HCT116 (cell line): ENCODE measurements around the gene GRB10. TPM values are rescaled to one million over a fixed set of nuclear protein-coding genes. Genes with fewer than 3 reads are reported as not detected.

Source experiments
- ATAC-seq: fragments of 200-7000 bp; cut with Tn5 transposase; 2 replicates; pipeline ENCODE4 v1.9.1; 2020; ENCODE audit warnings: mild to moderate bottlenecking, moderate library complexity
- BruUV-seq: library from RNA; stranded (reverse); fragments of 400-500 nt; replicated peaks from 2 replicates; lab custom pipeline; 2021; lab: Mats Ljungman, UMichigan
- CTCF ChIA-PET: fragments of 300-600 bp; sonication (Branson Sonifier 250); formaldehyde crosslinking; loops from one replicate; lab custom pipeline; 2021; ENCODE audit warnings: antibody characterized with exemption; lab: Charles Lee
- POLR2A ChIA-PET: fragments of 300-600, 350-600 bp; sonication (Branson Sonifier 250); formaldehyde crosslinking; loops from one replicate; lab custom pipeline; 2021; ENCODE audit warnings: antibody characterized with exemption; lab: Charles Lee
- RAD21 ChIA-PET, 2 experiments: fragments of 300-600 bp; sonication (Branson Sonifier 250); formaldehyde crosslinking; loops; one replicate each; lab custom pipeline; 2023; ENCODE audit warnings: low total read pairs in 2 of 2; ENCODE audit not compliant: uncharacterized antibody in 2 of 2, unreplicated experiment in 2 of 2, low non-redundant PET in 1 of 2; lab: Charles Lee
- DNase-seq: peaks from one replicate; pipeline ENCODE4 v3.0.0-alpha.2; 2010; ENCODE audit warnings: low read depth, low spot score
- H2AFZ ChIP-seq: fragments of 200-600 bp; shearing (Covaris generic), sonication (generic); 2 replicates; pipeline ENCODE4 v1.6.1; 2017; ENCODE audit warnings: low read depth, mixed run types, mixed read lengths, antibody characterized with exemption, low read length; ENCODE audit not compliant: poor library complexity, severe bottlenecking
- H3K27ac ChIP-seq: 2 replicates; pipeline ENCODE4 v1.5.1; 2012; ENCODE audit warnings: low read depth, low read length
- H3K27me3 ChIP-seq: fragments of 200-600 bp; sonication (generic); 2 replicates; pipeline ENCODE4 v1.6.1; 2016; ENCODE audit warnings: mixed run types, low read length, mixed read lengths; ENCODE audit not compliant: insufficient read depth
- H3K36me3 ChIP-seq, 2 experiments: fragments of 200-500 bp in 1 of 2; fragments of 200-600 bp in 1 of 2; sonication (Bioruptor generic) in 1 of 2; sonication (generic) in 1 of 2; 2 replicates each; pipeline versions ENCODE4 v1.5.1 to v1.6.1; 2014 to 2016; ENCODE audit warnings: low read length in 2 of 2, inconsistent platforms in 1 of 2, mixed read lengths in 1 of 2, mixed run types in 1 of 2; ENCODE audit not compliant: insufficient read depth in 2 of 2, control insufficient read depth in 1 of 2
- H3K4me1 ChIP-seq, 2 experiments: fragments of 200-600 bp in 1 of 2; sonication (generic) in 1 of 2; 2 replicates each; pipeline versions ENCODE4 v1.5.1 to v1.6.1; 2012 to 2017; ENCODE audit warnings: low read length in 2 of 2, inconsistent platforms in 1 of 2, mild to moderate bottlenecking in 1 of 2, mixed read lengths in 1 of 2, mixed run types in 1 of 2, moderate library complexity in 1 of 2; ENCODE audit not compliant: insufficient read depth in 2 of 2, control insufficient read depth in 1 of 2
- H3K4me2 ChIP-seq: fragments of 200-600 bp; sonication (generic); 2 replicates; pipeline ENCODE4 v1.6.1; 2017; ENCODE audit warnings: mixed run types, low read length, mixed read lengths
- H3K4me3 ChIP-seq, 2 experiments: fragments of 200-600 bp in 1 of 2; sonication (generic) in 1 of 2; replicated peaks in 1 of 2; 2 replicates each; pipeline ENCODE4 v1.5.1; 2011 to 2016; ENCODE audit warnings: low read length in 2 of 2, control low read depth in 1 of 2, low read depth in 1 of 2, mild to moderate bottlenecking in 1 of 2, mixed read lengths in 1 of 2, mixed run types in 1 of 2
- H3K79me2 ChIP-seq: fragments of 200-600 bp; sonication (generic); 2 replicates; pipeline ENCODE4 v1.6.1; 2017; ENCODE audit warnings: mild to moderate bottlenecking, mixed run types, low read length, moderate library complexity, mixed read lengths; ENCODE audit not compliant: insufficient read depth
- H3K9ac ChIP-seq: fragments of 200-600 bp; sonication (generic); 2 replicates; pipeline ENCODE4 v1.6.1; 2016; ENCODE audit warnings: low read length, mixed read lengths
- H3K9me2 ChIP-seq: fragments of 200-600 bp; sonication (generic), shearing (Covaris generic); 2 replicates; pipeline ENCODE4 v1.6.1; 2017; ENCODE audit warnings: mixed run types, mild to moderate bottlenecking, moderate library complexity; ENCODE audit not compliant: insufficient read depth
- H3K9me3 ChIP-seq, 2 experiments: fragments of 200-500 bp in 1 of 2; fragments of 200-600 bp in 1 of 2; sonication (Bioruptor generic) in 1 of 2; sonication (generic) in 1 of 2; 2 replicates each; pipeline ENCODE4 v1.6.1; 2014 to 2017; ENCODE audit warnings: low read length in 2 of 2, mixed read lengths in 2 of 2, inconsistent platforms in 1 of 2, low read depth in 1 of 2, mild to moderate bottlenecking in 1 of 2, mixed run types in 1 of 2, moderate library complexity in 1 of 2; ENCODE audit not compliant: control insufficient read depth in 1 of 2, insufficient read depth in 1 of 2
- H4K20me1 ChIP-seq: fragments of 200-600 bp; sonication (generic), shearing (Covaris generic); 2 replicates; pipeline ENCODE4 v1.6.1; 2017; ENCODE audit warnings: mixed run types, mild to moderate bottlenecking, moderate library complexity; ENCODE audit not compliant: insufficient read depth
- ATF3 ChIP-seq: IDR thresholded peaks from 2 replicates; pipeline ENCODE4 v1.6.1; 2012
- CBX3 ChIP-seq: IDR thresholded peaks from 2 replicates; pipeline ENCODE4 v1.6.1; 2012; ENCODE audit warnings: low read depth
- CEBPB ChIP-seq: IDR thresholded peaks from 2 replicates; pipeline ENCODE4 v1.6.1; 2012; ENCODE audit warnings: low read depth
- EGR1 ChIP-seq: IDR thresholded peaks from 2 replicates; pipeline ENCODE4 v1.6.1; 2012; ENCODE audit warnings: low read depth
- ELF1 ChIP-seq: IDR thresholded peaks from 2 replicates; pipeline ENCODE4 v1.6.1; 2012; ENCODE audit warnings: low read depth, borderline replicate concordance
- EZH2 ChIP-seq: fragments of 200-600 bp; sonication (generic); IDR thresholded peaks from 2 replicates; pipeline ENCODE4 v1.6.1; 2017; ENCODE audit warnings: antibody characterized with exemption, mixed run types
- EZH2phosphoT487 ChIP-seq: fragments of 200-600 bp; IDR thresholded peaks from 2 replicates; pipeline ENCODE4 v1.6.1; 2018; ENCODE audit warnings: antibody characterized with exemption, borderline replicate concordance
- FOSL1 ChIP-seq: IDR thresholded peaks from 2 replicates; pipeline ENCODE4 v1.6.1; 2012; ENCODE audit warnings: low read depth
- RAD21 ChIP-seq: IDR thresholded peaks from 2 replicates; pipeline ENCODE4 v1.6.1; 2012; ENCODE audit warnings: low read depth, mild to moderate bottlenecking
- REST ChIP-seq: IDR thresholded peaks from 2 replicates; pipeline ENCODE4 v1.6.1; 2012; ENCODE audit warnings: low read depth
- SIN3A ChIP-seq: IDR thresholded peaks from 2 replicates; pipeline ENCODE4 v1.6.1; 2012; ENCODE audit warnings: low read depth
- SP1 ChIP-seq: IDR thresholded peaks from 2 replicates; pipeline ENCODE4 v1.6.1; 2012; ENCODE audit warnings: low read depth
- YY1 ChIP-seq: IDR thresholded peaks from 2 replicates; pipeline ENCODE4 v1.6.1; 2011; ENCODE audit warnings: low read length, low read depth, moderate library complexity, mild to moderate bottlenecking; ENCODE audit not compliant: insufficient replicate concordance; ENCODE audit errors: extremely low read depth
- ZFX ChIP-seq: fragments of 450-650 bp; IDR thresholded peaks from 2 replicates; pipeline ENCODE4 v1.6.1; 2017
- ZNF274 ChIP-seq: fragments of 200-500 bp; sonication (Bioruptor generic); IDR thresholded peaks from 2 replicates; pipeline ENCODE4 v1.6.1; 2014; ENCODE audit warnings: mild to moderate bottlenecking, low read depth, low read length, inconsistent platforms
- intact Hi-C: fragments of 100-400 bp; cut with micrococcal nuclease; formaldehyde crosslinking; loops from 2 replicates; pipeline ENCODE4 v1.10.0; 2022
- total RNA-seq: library from RNA; stranded (reverse); gene quantifications from one replicate; pipeline ENCODE4 v1.2.1, GENCODE V29; 2021; ENCODE audit not compliant: unreplicated experiment

The GRB10 gene
- total RNA-seq, 1 experiment from 2014 or later: 37.3 TPM

- H3K4me2 ChIP-seq: no peak overlapping the region
- no peaks in the 10 kb centered on the region for H4K20me1 ChIP-seq
- DNase-seq (no peak), ATAC-seq (no peak)
- H2AFZ ChIP-seq: no peak overlapping the region
- no peaks in the 10 kb centered on the region for H3K27me3 ChIP-seq
- no TSS peak for BruUV-seq
- H3K4me3 ChIP-seq: no peak overlapping the region
- intact Hi-C loops: no loop called here
- peaks cover 23 to 25% of the 10 kb centered on the region in 2 experiments for H3K4me1 ChIP-seq
- H3K36me3 ChIP-seq: no peaks in the 10 kb centered on the region
- ChIA-PET RAD21 (no interaction called here), POLR2A (no interaction called here), CTCF (no interaction called here)
- no peaks in the 10 kb centered on the region for H3K9me2 ChIP-seq
- H3K9me3 ChIP-seq: no peaks in the 10 kb centered on the region
- H3K27ac ChIP-seq: no peak overlapping the region
- H3K79me2 ChIP-seq: no peaks in the 10 kb centered on the region
- TF ChIP-seq ZNF274 (no peak), FOSL1 (no peak), CEBPB (no peak), CBX3 (no peak)
- no peak overlapping the region for H3K9ac ChIP-seq
Observed at GRCh38 chr7:50662041-50662694, 120.5 kb downstream of the GRB10 start.

GRCh38 chr7:50661345-50662040 is 121.2 kb downstream of the GRB10 start:
- POLR2A ChIA-PET: no interaction called here
- Histone ChIP-seq H3K4me3 (no peak overlapping the region), H3K27me3 (no peaks in the 10 kb centered on the region), H3K36me3 (no peaks in the 10 kb centered on the region), H3K9ac (no peak overlapping the region), H2AFZ (no peak overlapping the region), H3K9me2 (no peaks in the 10 kb centered on the region), H3K9me3 (no peaks in the 10 kb centered on the region), H3K4me2 (no peak overlapping the region), H4K20me1 (no peaks in the 10 kb centered on the region), H3K79me2 (no peaks in the 10 kb centered on the region), H3K27ac (no peak overlapping the region), H3K4me1 (peaks cover 23 to 25% of the 10 kb centered on the region in 2 experiments)
- ATAC-seq: no peak
- intact Hi-C loops: no loop called here
- no peak for DNase-seq
- RAD21 ChIA-PET: no interaction called here
- CTCF ChIA-PET: no interaction called here
- BruUV-seq: no TSS peak
- no peak for TF ChIP-seq EGR1
- no peak for TF ChIP-seq ELF1
- no peak for TF ChIP-seq ATF3
- TF ChIP-seq EZH2phosphoT487: no peak
- TF ChIP-seq CBX3: no peak
- no peak for TF ChIP-seq RAD21
- no peak for TF ChIP-seq EZH2
- TF ChIP-seq SIN3A: no peak
- no peak for TF ChIP-seq YY1
- no peak for TF ChIP-seq FOSL1
- TF ChIP-seq ZFX: no peak
- no peak for TF ChIP-seq REST
- TF ChIP-seq CEBPB: no peak
- TF ChIP-seq SP1: no peak
